Measurements from ENCODE around the gene BTK. TPM values are rescaled to one million over a fixed set of nuclear protein-coding genes. Genes with fewer than 3 reads are reported as not detected.

BTK gene
- total RNA-seq, 1 experiment from 2014 or later, result 0.35 TPM

DNA sequence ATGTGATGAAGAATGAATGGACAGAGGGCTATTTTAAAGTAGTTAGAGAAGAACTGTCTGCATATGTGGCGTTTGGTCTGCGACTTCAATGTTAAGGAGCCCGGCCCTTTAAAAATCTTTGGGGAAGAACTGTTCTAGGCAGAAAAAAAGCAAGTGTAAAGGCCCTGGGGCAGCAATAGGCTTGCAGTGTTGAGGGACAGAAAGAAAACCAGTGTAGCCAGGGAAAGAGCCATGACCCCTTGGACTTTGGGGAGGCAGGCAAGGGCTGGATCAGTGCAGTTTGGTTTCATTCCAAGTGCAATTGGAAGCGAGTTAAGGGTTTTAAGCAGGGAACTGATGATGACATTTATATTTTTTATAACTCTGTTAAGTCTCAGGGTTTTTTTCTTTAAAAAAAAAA, 13.8 kb upstream of the BTK start:
- DNase-seq, result no peak
- H3K79me1 ChIP-seq (ENCODE audit: insufficient read depth, low read depth, low read length, poor library complexity, severe bottlenecking), result no peaks in the 10 kb centered on the region
- no peaks in the 10 kb centered on the region for H3K23me2 ChIP-seq (ENCODE audit: insufficient read length, low read depth, low read length, poor library complexity, severe bottlenecking)
- H3K14ac ChIP-seq (ENCODE audit: insufficient read depth, low read length), result no peak overlapping the region
- H2BK12ac ChIP-seq (ENCODE audit: insufficient read length, low read depth, low read length), result no peak overlapping the region
- no peak overlapping the region for H3K56ac ChIP-seq (ENCODE audit: insufficient read length, low read depth, low read length)
- H3K4me2 ChIP-seq (ENCODE audit: insufficient read depth, insufficient read length, low read length), result no peak overlapping the region
- H3K79me2 ChIP-seq (ENCODE audit: insufficient read depth, low read length), result no peaks in the 10 kb centered on the region
- no peak overlapping the region for H2BK5ac ChIP-seq (ENCODE audit: insufficient read length, low read length)
- peaks cover 27 to 51% (median 51%) of the 10 kb centered on the region in 3 experiments for H3K36me3 Mint-ChIP-seq (ENCODE audit: insufficient read depth in 1 of 3, low read depth in 3 of 3)
- no peak overlapping the region for H2BK120ac ChIP-seq (ENCODE audit: low read depth, low read length, poor library complexity, severe bottlenecking)
- no peak overlapping the region for H2BK15ac ChIP-seq (ENCODE audit: low read depth, low read length)
- H3K27me3 ChIP-seq (ENCODE audit: insufficient read depth, low read length), result no peaks in the 10 kb centered on the region
- H3K23ac ChIP-seq (ENCODE audit: insufficient read length, low read depth, low read length), result no peak overlapping the region
- no peak overlapping the region for H4K5ac ChIP-seq (ENCODE audit: insufficient read length, low read depth, low read length)
- no peak overlapping the region for H3K27ac ChIP-seq (ENCODE audit: insufficient read length, low read depth, low read length)
- H3T11ph ChIP-seq (ENCODE audit: low read length), result no peak overlapping the region
- no peak overlapping the region for H2AK5ac ChIP-seq (ENCODE audit: insufficient read length, low read length)
- H3K18ac ChIP-seq (ENCODE audit: insufficient read length, low read depth, low read length), result no peak overlapping the region
- no peak overlapping the region for H3K4ac ChIP-seq (ENCODE audit: low read depth, low read length)
- no peaks in the 10 kb centered on the region; the same call in 1 of the 2 replicates for H3K27me3 Mint-ChIP-seq (ENCODE audit: low read depth)
- H3K4me3 Mint-ChIP-seq, result no peak overlapping the region
- H4K20me1 ChIP-seq (ENCODE audit: control insufficient read depth, insufficient read depth, insufficient read length), result no peaks in the 10 kb centered on the region
- H2BK20ac ChIP-seq (ENCODE audit: low read depth, low read length, poor library complexity, severe bottlenecking), result no peak overlapping the region
- H4K91ac ChIP-seq (ENCODE audit: insufficient read length, low read depth, low read length), result no peak overlapping the region
- TF ChIP-seq, protein P1, sequence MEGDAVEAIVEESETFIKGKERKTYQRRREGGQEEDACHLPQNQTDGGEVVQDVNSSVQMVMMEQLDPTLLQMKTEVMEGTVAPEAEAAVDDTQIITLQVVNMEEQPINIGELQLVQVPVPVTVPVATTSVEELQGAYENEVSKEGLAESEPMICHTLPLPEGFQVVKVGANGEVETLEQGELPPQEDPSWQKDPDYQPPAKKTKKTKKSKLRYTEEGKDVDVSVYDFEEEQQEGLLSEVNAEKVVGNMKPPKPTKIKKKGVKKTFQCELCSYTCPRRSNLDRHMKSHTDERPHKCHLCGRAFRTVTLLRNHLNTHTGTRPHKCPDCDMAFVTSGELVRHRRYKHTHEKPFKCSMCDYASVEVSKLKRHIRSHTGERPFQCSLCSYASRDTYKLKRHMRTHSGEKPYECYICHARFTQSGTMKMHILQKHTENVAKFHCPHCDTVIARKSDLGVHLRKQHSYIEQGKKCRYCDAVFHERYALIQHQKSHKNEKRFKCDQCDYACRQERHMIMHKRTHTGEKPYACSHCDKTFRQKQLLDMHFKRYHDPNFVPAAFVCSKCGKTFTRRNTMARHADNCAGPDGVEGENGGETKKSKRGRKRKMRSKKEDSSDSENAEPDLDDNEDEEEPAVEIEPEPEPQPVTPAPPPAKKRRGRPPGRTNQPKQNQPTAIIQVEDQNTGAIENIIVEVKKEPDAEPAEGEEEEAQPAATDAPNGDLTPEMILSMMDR (conservative IDR thresholded peaks at IDR 0.05), result no peak
- H3K4me1 ChIP-seq (ENCODE audit: insufficient read depth, low read length), result no peaks in the 10 kb centered on the region
- no CpG with 5 or more reads among the region's 4 CpGs for WGBS (ENCODE audit: extremely low coverage, insufficient read length, low lambda C conversion rate)
- H3K9me3 Mint-ChIP-seq, result peaks cover 54 to 69% of the 10 kb centered on the region in 2 experiments
- H2AFZ ChIP-seq (ENCODE audit: low read length), result no peak overlapping the region
- no peaks in the 10 kb centered on the region for H3K4me1 Mint-ChIP-seq
- no peak overlapping the region for H3K9ac ChIP-seq (ENCODE audit: extremely low read depth, insufficient read length, low read length)
- H3K9me3 ChIP-seq (ENCODE audit: control insufficient read depth, low read depth, low read length), result peaks cover 32% of the 10 kb centered on the region
- no peak overlapping the region for H3K27ac Mint-ChIP-seq
- H4K8ac ChIP-seq (replicated peaks; ENCODE audit: insufficient read length, low read depth, low read length), result no peak overlapping the region

Measured in H9 (cell line).